ENCODE data around the gene DNAJB13.
"Not testable (repeated sequence)": the region's sequence is repeated elsewhere in the genome, so short reads cannot be mapped to it uniquely, and the experiment has no call there.

Gene DNAJB13

DNA sequence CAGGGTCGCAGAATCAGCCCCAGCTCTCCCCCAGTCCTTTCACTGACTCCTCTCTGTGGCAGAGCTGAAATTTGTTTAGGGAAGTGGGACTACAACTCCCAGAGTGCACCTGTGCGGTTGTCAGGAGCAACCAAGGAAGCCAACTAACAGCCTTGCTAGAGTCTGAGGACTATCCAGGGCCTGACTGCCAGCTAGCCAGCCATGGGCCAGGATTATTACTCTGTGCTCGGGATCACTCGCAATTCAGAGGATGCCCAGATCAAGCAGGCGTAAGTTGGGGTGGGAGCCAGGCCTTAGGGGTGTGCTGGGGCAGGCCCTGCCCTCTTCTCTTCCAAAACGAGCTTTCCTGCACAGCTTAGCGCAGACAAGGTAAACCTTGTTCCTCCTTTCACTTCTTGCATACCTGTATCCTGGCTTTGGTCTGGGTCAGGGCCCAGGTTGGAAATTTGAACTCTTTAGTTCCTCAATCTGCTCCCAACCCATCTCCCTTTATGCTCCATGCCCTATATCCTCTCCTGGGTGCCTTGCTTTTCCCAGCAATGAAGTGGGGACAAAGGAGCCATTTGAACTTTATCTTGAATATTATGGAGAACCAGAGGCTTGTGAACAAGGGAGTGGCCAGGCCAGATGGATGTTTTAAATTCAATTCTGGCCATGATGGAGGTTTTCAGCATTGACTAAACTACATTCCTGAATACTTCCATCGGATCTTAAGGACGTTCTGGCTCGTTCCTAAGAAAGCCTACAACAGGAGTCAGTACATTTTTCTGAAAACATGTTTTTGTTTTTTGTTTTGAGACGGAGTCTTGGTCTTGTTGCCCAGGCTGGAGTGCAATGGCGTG lies at the start of gene DNAJB13:
Gene DNAJB13 (plus strand): TSS at position 158 of the 842 bp plus-strand sequence. CDS start 44 bp downstream, at position 202.
- no peak for DNase-seq

DNA sequence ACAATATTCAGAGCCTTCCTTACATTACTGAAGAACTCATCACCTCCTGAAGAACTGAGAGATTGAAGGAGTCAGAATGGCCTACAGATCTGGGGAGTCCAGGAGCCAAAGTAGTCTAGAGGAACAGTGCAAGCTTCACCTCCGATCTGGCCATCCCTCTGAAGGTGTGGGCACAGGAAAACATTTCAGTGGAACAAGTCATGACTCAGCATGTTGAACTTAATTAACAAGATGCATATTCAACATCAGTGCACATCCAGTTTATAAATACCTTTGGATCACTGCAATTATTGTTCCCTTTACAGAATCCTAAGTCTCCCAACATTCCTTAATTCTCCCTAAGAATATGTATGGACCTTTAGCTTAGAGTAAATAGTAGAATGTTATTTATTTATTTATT lies 48.5 kb upstream of the DNAJB13 start:
- DNase-seq, result no peak

DNA sequence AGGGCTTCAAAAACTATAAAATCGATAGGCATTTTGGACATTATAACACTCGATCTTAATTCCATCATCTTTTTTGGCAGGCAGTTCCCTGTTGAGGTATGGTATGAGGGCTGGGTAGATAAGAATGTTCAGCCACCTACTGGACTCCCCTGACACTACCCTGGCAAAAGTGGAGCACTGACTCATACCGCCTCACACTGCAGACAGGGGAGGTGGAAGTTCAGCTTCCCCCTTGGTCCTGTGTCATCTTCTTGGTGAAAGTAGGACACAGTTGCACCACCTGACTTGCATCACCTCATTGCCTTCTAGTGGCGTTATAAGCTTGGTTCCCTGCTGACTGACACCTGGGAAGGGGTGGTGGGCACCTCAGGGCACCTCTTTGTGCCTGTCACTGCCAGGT lies 43.6 kb upstream of the DNAJB13 start:
- peak; percentile 37 for DNase-seq

DNA sequence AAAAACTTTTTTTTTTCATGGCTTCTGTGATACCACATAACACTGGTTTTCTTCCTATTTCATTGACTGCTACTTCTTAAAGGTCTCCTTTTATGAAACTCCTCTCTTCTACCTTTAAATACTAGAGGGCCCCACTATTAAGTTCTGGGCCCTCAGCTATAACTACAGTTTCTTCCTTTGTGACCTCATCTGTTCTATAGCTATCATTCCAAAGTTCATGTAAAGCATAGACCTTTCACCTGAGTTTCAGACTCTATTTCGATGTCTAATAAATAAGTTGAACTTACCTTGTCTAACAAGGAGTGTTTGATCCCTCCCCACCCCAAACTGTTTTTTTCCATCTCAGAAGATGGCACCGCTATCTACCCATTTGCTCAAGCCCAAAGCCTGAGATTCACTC lies 38.8 kb upstream of the DNAJB13 start:
- no peak for DNase-seq

DNA sequence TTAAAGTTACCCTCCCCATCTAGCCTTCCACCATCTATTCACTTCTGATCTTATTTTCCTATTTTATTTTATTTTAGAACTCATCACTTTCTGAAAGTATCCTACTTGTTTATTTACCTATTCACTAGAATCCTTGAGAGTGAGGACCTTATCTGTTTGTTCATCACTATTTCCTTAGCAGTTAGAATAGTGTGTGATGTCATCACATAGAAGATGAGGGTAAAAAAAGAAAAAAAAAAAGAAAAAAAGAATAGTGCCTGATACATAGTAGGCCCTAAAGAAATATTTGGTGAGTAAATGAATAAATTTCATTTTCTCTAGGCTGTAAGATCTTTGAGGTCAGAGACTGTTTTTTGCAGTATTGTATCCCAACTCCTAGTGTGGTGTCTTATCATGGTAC lies 37.4 kb upstream of the DNAJB13 start:
- DNase-seq, result no peak

GRCh38 chr11:73914284-73914683 lies 36.5 kb upstream of the DNAJB13 start:
- DNase-seq, result no peak

DNA sequence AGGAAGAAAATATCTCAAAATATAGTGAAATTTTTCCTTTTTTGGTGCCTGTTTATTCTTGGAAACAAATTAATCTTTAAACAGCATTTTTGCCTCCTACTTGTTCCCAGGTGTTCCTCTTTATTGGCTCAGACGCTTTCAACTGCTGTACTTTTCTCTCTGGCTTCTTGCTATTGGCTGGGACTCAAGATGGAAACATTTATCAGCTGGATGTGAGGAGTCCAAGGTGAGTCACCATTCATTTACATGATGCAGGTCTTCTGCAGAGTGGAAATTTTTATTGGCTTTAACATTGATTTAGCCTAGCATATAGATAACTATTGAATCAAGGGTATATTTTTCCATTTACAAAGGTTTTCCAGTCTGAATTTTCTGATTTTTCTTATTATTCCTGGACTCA lies 34.4 kb upstream of the DNAJB13 start:
- DNase-seq, result no peak

DNA sequence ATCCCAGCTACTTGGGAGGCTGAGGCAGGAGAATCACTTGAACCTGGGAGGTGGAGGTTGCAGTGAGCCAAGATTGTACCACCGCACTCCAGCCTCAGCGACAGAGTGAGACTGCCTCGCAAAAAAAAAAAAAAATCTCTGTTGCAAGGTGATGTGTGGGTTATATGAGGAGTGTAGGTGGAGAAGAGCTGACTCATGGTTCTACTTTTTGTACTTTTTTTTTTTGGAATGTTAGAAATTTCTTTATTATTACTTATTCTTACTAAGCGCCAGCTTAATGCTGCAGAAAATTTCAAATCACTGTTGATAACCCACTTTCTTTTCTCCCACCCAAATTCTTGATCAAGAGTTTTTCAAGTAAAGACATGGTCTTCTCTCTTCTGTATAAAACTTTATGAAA lies 29.6 kb upstream of the DNAJB13 start:
- DNase-seq, result no peak

- no peak for DNase-seq
Observed at GRCh38 chr11:73929388-73929787, 21.4 kb upstream of the DNAJB13 start.

DNA sequence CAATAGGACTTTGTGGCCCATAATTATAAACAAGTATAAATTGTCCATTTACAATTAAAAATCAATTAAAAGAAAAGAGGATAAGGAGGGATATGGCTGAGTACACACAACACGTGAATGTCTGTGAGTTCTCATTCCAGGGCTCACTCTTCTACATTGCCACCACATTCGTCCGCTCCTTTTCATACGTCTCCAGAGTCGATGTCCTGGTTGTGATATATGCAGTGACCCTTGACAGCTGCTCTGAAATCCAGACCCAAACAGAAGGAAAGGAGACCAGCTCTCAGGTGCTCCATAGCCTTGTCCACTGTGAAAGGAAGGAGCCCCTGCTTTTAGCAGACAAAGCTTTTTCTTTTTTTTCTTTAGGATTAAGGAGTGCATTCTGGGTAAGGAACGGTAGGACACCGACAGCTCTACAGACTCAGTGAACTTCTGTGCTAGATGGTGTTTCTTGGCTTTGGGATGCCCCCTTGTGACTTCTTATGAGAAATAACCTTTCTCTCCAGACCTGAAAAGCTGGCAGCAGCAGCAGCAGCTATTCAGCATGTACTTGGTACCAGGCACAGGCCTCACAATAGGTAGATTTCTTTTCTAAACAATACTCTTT lies 19.7 kb upstream of the DNAJB13 start:
- no peak for DNase-seq

GRCh38 chr11:73931951-73932350 lies 18.9 kb upstream of the DNAJB13 start:
- DNase-seq, result no peak

DNA sequence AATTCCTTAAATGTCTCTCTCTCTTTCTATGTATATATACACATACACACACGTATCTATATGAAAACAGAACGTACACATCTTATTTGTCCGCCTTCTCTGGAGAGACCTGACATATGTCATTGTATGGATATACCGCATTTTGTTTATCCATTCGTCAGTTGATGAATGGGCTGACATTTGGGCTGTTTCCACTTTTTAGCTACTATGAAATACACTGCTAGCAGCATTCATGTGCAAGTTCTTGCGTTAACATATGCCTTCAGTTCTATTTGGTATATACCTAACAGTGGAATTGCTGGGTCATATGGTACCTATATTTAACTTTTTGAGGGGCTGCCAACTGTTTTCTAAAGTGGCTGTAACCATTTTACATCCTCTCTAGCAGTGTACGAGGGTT lies 18.0 kb upstream of the DNAJB13 start:
- no peak for DNase-seq

GRCh38 chr11:73936047-73936446 lies 14.8 kb upstream of the DNAJB13 start:
- DNase-seq, result not testable (repeated sequence)

DNA sequence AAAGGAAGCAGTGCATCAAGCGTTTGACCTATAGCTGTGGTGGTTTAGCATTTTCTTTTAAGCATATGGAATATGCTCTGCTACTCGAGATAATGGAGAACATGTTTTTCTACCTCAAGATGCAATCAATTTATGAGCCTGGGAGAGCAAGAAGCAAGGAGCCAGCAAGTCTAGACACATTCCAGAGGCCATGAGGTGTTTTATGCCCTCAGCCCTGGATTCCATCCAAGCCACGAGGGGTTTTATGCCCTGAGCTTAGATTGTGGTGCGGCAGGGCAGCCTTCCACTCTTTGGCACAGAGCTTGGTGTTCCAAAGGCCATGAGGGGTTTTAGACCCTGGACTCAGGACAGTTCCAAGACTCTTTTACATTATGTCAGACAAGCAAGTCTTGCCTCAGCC lies 11.7 kb upstream of the DNAJB13 start:
- DNase-seq, result no peak

DNA sequence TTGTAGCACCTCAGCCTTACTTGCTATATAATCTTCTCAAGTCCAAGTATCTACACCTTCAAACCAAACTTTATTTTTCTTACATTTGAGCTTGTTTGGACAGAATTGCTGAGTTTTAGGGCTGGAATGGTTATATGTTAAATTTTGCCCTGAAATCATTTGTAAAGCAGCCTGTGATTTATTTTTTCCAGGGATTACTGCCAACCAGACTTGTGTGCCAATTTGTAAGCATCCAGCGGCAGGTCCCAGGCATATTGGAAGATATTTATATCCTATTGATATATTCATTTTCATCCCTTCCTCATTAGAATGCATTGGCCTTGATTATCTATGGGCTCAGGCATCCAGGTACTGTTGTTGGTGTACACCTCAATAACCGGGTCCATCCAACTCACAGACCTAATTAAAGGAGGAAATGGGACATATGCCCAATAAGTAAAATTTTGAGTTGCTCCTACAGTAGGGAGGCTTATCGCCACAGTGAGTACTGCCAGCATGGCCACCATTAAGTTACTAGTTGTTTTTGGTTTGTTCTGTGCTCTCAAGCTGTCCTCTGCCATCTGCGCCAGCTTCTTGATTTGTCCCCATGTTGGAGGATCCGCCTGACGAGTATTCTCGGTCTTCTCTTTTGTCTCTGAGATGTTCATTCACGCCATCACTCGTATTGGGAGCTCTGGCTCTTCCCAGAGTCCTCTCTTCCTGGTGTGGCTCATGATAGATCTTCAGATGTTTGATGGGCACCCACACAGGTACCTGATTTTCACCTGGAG lies 9.8 kb upstream of the DNAJB13 start:
- DNase-seq, result no peak

- no peak for DNase-seq
Observed at GRCh38 chr11:73942010-73942409, 8.8 kb upstream of the DNAJB13 start.

- DNase-seq, result no peak
Observed at GRCh38 chr11:73944085-73944484, 6.7 kb upstream of the DNAJB13 start.

GRCh38 chr11:73944901-73945300 lies 5.9 kb upstream of the DNAJB13 start:
- no peak for DNase-seq

DNA sequence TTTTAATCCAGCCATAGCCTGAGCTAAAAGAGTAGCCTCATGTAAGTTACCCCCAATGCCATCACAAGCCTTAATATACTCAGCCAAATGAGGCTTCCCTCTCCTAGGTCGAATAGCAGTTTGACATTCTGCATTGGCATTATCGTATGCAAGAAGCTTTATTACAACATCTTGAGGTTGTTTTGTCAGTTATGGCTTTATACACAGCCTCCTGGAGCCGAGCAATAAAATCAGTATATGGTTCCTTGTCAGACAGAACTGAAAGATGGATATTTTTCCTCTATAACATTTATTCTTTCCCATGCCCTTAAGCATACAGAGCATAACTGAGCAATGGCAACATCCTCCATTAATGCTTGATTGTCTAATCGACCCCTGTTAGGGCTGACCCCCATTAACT lies 5.4 kb upstream of the DNAJB13 start:
- DNase-seq, result no peak

GRCh38 chr11:73946798-73947458 lies 3.9 kb upstream of the DNAJB13 start:
- DNase-seq, result no peak

DNA sequence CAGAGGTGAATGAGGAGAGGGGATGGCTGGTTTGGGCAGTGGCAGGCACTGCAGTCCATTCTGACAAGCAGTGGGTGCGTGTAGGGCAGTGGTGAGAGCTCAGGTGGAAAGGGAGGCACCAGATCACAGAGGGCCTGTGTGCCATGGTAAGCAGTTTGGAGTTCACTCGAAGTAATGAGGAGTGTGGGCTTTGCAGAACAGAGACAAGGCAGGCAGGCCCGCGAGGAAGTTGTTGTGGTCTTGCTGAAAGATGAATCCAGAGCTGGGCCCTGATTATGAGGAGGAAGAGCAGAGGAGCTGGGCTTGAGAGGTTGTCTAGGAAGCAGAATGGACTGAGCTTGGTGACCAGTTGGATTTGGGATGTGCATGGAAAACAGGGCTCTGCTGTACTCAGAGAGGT lies 1.6 kb upstream of the DNAJB13 start:
- no peak for DNase-seq

DNA sequence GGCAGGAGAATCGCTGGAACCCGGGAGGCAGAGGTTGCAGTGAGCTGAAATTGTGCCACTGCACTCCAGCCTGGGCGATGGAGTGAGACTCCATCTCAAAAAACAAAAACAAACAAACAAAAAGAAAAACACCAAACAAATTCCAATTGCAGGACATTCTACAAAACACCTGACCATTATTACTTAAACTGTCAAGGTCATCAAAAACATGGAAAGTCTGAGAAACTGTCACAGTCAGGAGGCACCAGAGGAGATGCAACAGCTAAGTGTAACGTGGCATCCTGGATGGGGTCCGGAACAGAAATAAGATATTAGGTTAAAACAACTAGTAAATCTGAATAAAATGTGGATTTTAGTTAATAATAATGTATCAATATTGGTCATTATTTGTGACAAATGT lies 914 bp upstream of the DNAJB13 start:
- no peak for DNase-seq

DNA sequence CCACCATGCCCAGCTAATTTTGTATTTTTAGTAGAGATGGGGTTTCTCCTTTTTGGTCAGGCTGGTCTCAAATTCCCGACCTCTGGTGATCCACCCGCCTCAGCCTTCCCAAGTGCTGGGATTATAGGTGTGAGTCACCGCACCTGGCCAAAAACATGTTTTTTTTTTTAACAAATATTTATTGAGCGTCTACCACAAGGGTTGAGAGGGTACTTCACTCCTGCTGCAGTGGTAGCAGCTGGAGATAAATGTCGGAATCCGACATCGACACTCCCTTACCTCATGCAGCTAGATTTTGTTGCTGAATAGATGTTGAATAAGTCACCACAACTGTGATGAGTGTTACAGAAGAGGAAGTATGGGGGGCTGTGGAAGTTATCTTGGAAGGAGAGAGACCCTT lies 971 bp downstream of the DNAJB13 start:
- no peak for DNase-seq

All from stimulated activated CD4-positive, alpha-beta T cell treated with anti-CD3 and anti-CD28 coated beads, Interleukin-1b, Interleukin-23, amount 100 ng/mL, for 48 hours (primary cell).